GM19099 (cell line): Measurements from ENCODE around the gene GRM6.

Experiments used
- POLR2A ChIP-seq: IDR thresholded peaks from 3 replicates; pipeline ENCODE4 v1.6.1; 2011; ENCODE audit warnings: low read depth; ENCODE audit not compliant: insufficient read length; ENCODE audit errors: extremely low read depth

GRM6 gene

GRCh38 chr5:178994580-178995340, at the start of gene GRM6:
TSS of gene GRM6 (minus strand) at chr5:178995320. CDS start at chr5:178994944, 376 bp downstream.
- TF ChIP-seq POLR2A: no peak

GRCh38 chr5:179044765-179045164, 49.6 kb upstream of the GRM6 start:
- no peak for TF ChIP-seq POLR2A

- TF ChIP-seq POLR2A: no peak
Observed at GRCh38 chr5:179033004-179033580, 38.0 kb upstream of the GRM6 start.

- TF ChIP-seq POLR2A: no peak
Observed at GRCh38 chr5:179023528-179024189, 28.5 kb upstream of the GRM6 start, which contains the start of gene ZNF879. TSS of gene ZNF879 (plus strand) at chr5:179023804. CDS start at chr5:179025005, 1,201 bp downstream.

- TF ChIP-seq POLR2A: no peak
Observed at GRCh38 chr5:179008667-179009066, 13.5 kb upstream of the GRM6 start.

- TF ChIP-seq POLR2A: no peak
Observed at GRCh38 chr5:179006564-179006963, 11.4 kb upstream of the GRM6 start.

GRCh38 chr5:178998441-178998840, 3.3 kb upstream of the GRM6 start:
- no peak for TF ChIP-seq POLR2A

- TF ChIP-seq POLR2A: no peak
Observed at GRCh38 chr5:178997191-178997590, 2.1 kb upstream of the GRM6 start.

GRCh38 chr5:178996156-178996555, 1.0 kb upstream of the GRM6 start:
- no peak for TF ChIP-seq POLR2A

GRCh38 chr5:178995341-178995690, 196 bp upstream of the GRM6 start:
- TF ChIP-seq POLR2A: no peak

GRCh38 chr5:178993955-178994579, 1.1 kb downstream of the GRM6 start:
- TF ChIP-seq POLR2A: no peak

GRCh38 chr5:178993236-178993765, 1.8 kb downstream of the GRM6 start:
- TF ChIP-seq POLR2A: no peak

GRCh38 chr5:178992291-178992895, 2.7 kb downstream of the GRM6 start:
- TF ChIP-seq POLR2A: no peak

- no peak for TF ChIP-seq POLR2A
Observed at GRCh38 chr5:178991190-178992145, 3.7 kb downstream of the GRM6 start.
